Spleen (tissue), 7 donors: ENCODE results near the gene KCNQ4.

Experiments used
- POLR2A ChIP-seq, 3 donors: fragments of 450-650 bp; IDR thresholded peaks; one replicate each; pipeline ENCODE4 v1.5.1; 2017; ENCODE audit warnings: antibody characterized with exemption in 3 of 3, mild to moderate bottlenecking in 1 of 3
- POLR2AphosphoS5 ChIP-seq, 3 donors: sonication (generic); formaldehyde crosslinking; IDR thresholded peaks; one replicate each; pipeline ENCODE4 v1.5.1; 2017; ENCODE audit warnings: antibody characterized with exemption in 3 of 3
- TF ChIP-seq, protein P1 (sequence below), 11 experiments: fragments of 200-600 bp in 7 of 11; fragments of 450-650 bp in 4 of 11; sonication (generic) in 4 of 11; IDR thresholded peaks in 8 of 11; conservative IDR thresholded peaks in 3 of 11; 1 replicate in 7 of 11; 2 replicates in 4 of 11; pipeline versions ENCODE4 v1.4.0 to v1.8.0; 2016 to 2021; ENCODE audit warnings: antibody characterized with exemption in 11 of 11, inconsistent platforms in 4 of 11, mild to moderate bottlenecking in 1 of 11
- donor health status: DM: no; HTN: no; CAD: no; lungs with moderate emphysema.
- donor health status: DM: no; HTN: no; CAD: no.
- donor health status: DM: no; HTN: no; CAD: no.

DNA sequence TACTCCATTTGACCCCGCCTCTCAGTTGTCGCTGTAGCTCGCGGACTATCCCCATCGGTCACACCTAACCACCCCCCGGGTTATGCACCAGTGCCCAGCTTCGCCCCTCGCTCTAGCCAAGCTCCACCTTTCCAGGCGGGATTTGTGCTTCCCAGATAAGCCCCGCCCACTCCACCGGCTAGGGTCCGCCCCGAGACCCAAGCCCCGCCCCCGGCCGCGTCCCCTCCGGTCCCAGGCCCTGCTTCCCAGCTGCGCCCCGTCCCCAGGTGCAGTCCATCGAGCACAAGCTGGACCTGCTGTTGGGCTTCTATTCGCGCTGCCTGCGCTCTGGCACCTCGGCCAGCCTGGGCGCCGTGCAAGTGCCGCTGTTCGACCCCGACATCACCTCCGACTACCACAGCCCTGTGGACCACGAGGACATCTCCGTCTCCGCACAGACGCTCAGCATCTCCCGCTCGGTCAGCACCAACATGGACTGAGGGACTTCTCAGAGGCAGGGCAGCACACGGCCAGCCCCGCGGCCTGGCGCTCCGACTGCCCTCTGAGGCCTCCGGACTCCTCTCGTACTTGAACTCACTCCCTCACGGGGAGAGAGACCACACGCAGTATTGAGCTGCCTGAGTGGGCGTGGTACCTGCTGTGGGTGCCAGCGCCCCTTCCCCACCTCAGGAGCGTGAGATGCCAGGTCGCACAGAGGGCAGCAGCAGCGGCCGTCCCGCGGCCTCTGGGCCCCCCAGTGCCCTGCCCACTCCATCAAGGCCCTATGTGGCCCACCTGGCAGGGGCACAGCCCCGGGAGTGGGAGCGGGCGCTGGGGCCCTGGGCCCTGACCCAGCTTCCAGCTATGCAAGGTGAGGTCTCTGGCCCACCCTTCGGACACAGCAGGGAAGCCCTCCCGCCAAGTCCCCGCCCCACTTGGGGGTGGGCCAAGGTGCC, 54.7 kb downstream of the KCNQ4 start:
- TF ChIP-seq POLR2AphosphoS5 (IDR thresholded peaks at IDR 0.05) = no peak
- TF ChIP-seq, protein P1, sequence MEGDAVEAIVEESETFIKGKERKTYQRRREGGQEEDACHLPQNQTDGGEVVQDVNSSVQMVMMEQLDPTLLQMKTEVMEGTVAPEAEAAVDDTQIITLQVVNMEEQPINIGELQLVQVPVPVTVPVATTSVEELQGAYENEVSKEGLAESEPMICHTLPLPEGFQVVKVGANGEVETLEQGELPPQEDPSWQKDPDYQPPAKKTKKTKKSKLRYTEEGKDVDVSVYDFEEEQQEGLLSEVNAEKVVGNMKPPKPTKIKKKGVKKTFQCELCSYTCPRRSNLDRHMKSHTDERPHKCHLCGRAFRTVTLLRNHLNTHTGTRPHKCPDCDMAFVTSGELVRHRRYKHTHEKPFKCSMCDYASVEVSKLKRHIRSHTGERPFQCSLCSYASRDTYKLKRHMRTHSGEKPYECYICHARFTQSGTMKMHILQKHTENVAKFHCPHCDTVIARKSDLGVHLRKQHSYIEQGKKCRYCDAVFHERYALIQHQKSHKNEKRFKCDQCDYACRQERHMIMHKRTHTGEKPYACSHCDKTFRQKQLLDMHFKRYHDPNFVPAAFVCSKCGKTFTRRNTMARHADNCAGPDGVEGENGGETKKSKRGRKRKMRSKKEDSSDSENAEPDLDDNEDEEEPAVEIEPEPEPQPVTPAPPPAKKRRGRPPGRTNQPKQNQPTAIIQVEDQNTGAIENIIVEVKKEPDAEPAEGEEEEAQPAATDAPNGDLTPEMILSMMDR (IDR thresholded peaks at IDR 0.05 in 8 of 11, conservative IDR thresholded peaks at IDR 0.05 in 3 of 11) = no peak
- TF ChIP-seq POLR2A (IDR thresholded peaks at IDR 0.05) = no peak
